CD4-positive, alpha-beta T cell treated with Interleukin-21 for 1 hour (primary cell): ENCODE data around the gene ARMC7.
"Not testable (repeated sequence)": the region's sequence is repeated elsewhere in the genome, so short reads cannot be mapped to it uniquely, and the experiment has no call there.

Experiments used
- DNase-seq: peaks from one replicate; pipeline ENCODE4 v3.0.0-alpha.2; 2020

ARMC7 gene

GRCh38 chr17:75109407-75110233, at the start of gene ARMC7:
ARMC7 (plus strand) TSS chr17:75109969; CDS start chr17:75110289, 320 bp downstream.
- peak; percentile 92 for DNase-seq

GRCh38 chr17:75060434-75061054, 49.2 kb upstream of the ARMC7 start:
- DNase-seq: no peak

- DNase-seq: no peak
Measured at GRCh38 chr17:75061055-75061438, 48.7 kb upstream of the ARMC7 start.

GRCh38 chr17:75061618-75062017, 48.2 kb upstream of the ARMC7 start:
- DNase-seq: no peak

GRCh38 chr17:75063201-75063600, 46.6 kb upstream of the ARMC7 start:
- no peak for DNase-seq

- DNase-seq: no peak
Measured at GRCh38 chr17:75063626-75064025, 46.1 kb upstream of the ARMC7 start.

- DNase-seq: no peak
Measured at GRCh38 chr17:75064040-75064439, 45.7 kb upstream of the ARMC7 start.

- DNase-seq: no peak
Measured at GRCh38 chr17:75064460-75064859, 45.3 kb upstream of the ARMC7 start.

- no peak for DNase-seq
Measured at GRCh38 chr17:75064867-75065561, 44.8 kb upstream of the ARMC7 start.

GRCh38 chr17:75065562-75066151, 44.1 kb upstream of the ARMC7 start:
- no peak for DNase-seq

GRCh38 chr17:75067856-75068255, 41.9 kb upstream of the ARMC7 start:
- peak; percentile 25 for DNase-seq

- DNase-seq: no peak
Measured at GRCh38 chr17:75068750-75069149, 41.0 kb upstream of the ARMC7 start.

- DNase-seq: peak; percentile 19
Measured at GRCh38 chr17:75069783-75070182, 40.0 kb upstream of the ARMC7 start.

GRCh38 chr17:75071478-75072271, 38.1 kb upstream of the ARMC7 start:
- not testable (repeated sequence) for DNase-seq

- not testable (repeated sequence) for DNase-seq
Measured at GRCh38 chr17:75072909-75073308, 36.9 kb upstream of the ARMC7 start.

GRCh38 chr17:75073618-75074047, 36.1 kb upstream of the ARMC7 start:
- DNase-seq: no peak

- no peak for DNase-seq
Measured at GRCh38 chr17:75074532-75074931, 35.2 kb upstream of the ARMC7 start.

GRCh38 chr17:75075597-75076336, 34.0 kb upstream of the ARMC7 start:
- DNase-seq: no peak

GRCh38 chr17:75077072-75077495, 32.7 kb upstream of the ARMC7 start:
- no peak for DNase-seq

GRCh38 chr17:75077496-75078283, 32.1 kb upstream of the ARMC7 start:
- peak; percentile 43 for DNase-seq
